Lower leg skin (tissue), 3 donors: ENCODE measurements around the gene RUNX1.

Source experiments
- POLR2A ChIP-seq, 2 donors: fragments of 450-650 bp; IDR thresholded peaks; one replicate each; pipeline ENCODE4 v1.6.1; 2016 to 2017; ENCODE audit warnings: antibody characterized with exemption in 2 of 2, mild to moderate bottlenecking in 1 of 2, moderate library complexity in 1 of 2
- TF ChIP-seq, protein P1 (sequence below), 3 donors: fragments of 450-650 bp; IDR thresholded peaks; one replicate each; pipeline ENCODE4 v1.5.1; 2016; ENCODE audit warnings: antibody characterized with exemption in 3 of 3, mild to moderate bottlenecking in 3 of 3, moderate library complexity in 2 of 3

DNA sequence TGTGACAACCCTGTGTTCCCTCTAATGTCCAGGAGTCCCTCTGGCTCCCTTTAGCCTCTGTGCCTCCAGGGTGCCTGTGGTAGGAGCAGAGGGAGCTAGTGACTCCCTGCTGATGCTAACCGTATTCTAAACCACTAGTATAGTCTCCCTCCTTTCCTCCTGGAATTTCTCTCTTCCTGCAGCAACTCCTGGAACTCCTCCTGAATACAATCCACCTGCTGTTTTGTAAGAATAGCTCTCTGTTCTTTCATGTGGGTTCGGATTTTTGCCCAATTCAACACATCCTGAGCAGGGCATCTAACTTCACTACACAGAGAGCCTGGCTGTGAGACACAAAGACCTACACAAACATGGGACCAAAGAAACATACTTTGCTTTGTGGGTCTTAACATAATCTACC lies 107.9 kb downstream of the RUNX1 start:
- TF ChIP-seq, protein P1, sequence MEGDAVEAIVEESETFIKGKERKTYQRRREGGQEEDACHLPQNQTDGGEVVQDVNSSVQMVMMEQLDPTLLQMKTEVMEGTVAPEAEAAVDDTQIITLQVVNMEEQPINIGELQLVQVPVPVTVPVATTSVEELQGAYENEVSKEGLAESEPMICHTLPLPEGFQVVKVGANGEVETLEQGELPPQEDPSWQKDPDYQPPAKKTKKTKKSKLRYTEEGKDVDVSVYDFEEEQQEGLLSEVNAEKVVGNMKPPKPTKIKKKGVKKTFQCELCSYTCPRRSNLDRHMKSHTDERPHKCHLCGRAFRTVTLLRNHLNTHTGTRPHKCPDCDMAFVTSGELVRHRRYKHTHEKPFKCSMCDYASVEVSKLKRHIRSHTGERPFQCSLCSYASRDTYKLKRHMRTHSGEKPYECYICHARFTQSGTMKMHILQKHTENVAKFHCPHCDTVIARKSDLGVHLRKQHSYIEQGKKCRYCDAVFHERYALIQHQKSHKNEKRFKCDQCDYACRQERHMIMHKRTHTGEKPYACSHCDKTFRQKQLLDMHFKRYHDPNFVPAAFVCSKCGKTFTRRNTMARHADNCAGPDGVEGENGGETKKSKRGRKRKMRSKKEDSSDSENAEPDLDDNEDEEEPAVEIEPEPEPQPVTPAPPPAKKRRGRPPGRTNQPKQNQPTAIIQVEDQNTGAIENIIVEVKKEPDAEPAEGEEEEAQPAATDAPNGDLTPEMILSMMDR (IDR thresholded peaks at IDR 0.05) = no peak
- TF ChIP-seq POLR2A (IDR thresholded peaks at IDR 0.05) = no peak
